Panc1 (cell line): ENCODE measurements around the gene RAB7B. TPM values are rescaled to one million over a fixed set of nuclear protein-coding genes. Genes with fewer than 3 reads are reported as not detected.

Source experiments
- ATAC-seq: fragments of 200-7000 bp; cut with Tn5 transposase; 2 replicates; pipeline ENCODE4 v1.9.1; 2020; ENCODE audit warnings: mild to moderate bottlenecking, moderate library complexity
- BruUV-seq: library from RNA; stranded (reverse); fragments of 400-500 nt; replicated peaks from 2 replicates; lab custom pipeline; 2021; lab: Mats Ljungman, UMichigan
- CTCF ChIA-PET: fragments of 300-600 bp; sonication (Branson Sonifier 250); formaldehyde crosslinking; loops from one replicate; lab custom pipeline; 2022; ENCODE audit warnings: antibody characterized with exemption; lab: Charles Lee
- POLR2A ChIA-PET: fragments of 300-600 bp; sonication (Branson Sonifier 250); formaldehyde crosslinking; loops from one replicate; lab custom pipeline; 2022; ENCODE audit warnings: antibody characterized with exemption; lab: Charles Lee
- DNase-seq: peaks from one replicate; pipeline ENCODE4 v3.0.0-alpha.2; 2010; ENCODE audit warnings: low read depth, low spot score
- H3K27ac ChIP-seq: 2 replicates; pipeline ENCODE4 v1.5.1; 2011; ENCODE audit warnings: mild to moderate bottlenecking, low read length, inconsistent platforms
- H3K27me3 ChIP-seq: fragments of 200-500 bp; sonication (Bioruptor generic); 2 replicates; pipeline ENCODE4 v1.6.0; 2014; ENCODE audit warnings: low read length, inconsistent platforms; ENCODE audit not compliant: control insufficient read depth, insufficient read depth
- H3K36me3 ChIP-seq: fragments of 200-500 bp; sonication (Bioruptor generic); 2 replicates; pipeline ENCODE4 v1.5.1; 2014; ENCODE audit warnings: inconsistent platforms, mild to moderate bottlenecking, low read length, moderate library complexity; ENCODE audit not compliant: control insufficient read depth, insufficient read depth
- H3K4me1 ChIP-seq: 2 replicates; pipeline ENCODE4 v1.5.1; 2011; ENCODE audit warnings: inconsistent platforms, mild to moderate bottlenecking, low read length, moderate library complexity; ENCODE audit not compliant: control insufficient read depth, insufficient read depth
- H3K4me3 ChIP-seq, 2 experiments: 2 replicates each; pipeline ENCODE4 v1.5.1; 2011 to 2012; ENCODE audit warnings: low read depth in 2 of 2, low read length in 2 of 2, mild to moderate bottlenecking in 2 of 2, inconsistent platforms in 1 of 2, moderate library complexity in 1 of 2
- H3K9me3 ChIP-seq: fragments of 200-500 bp; sonication (Bioruptor generic); 2 replicates; pipeline ENCODE4 v1.5.1; 2014; ENCODE audit warnings: low read depth, mild to moderate bottlenecking, inconsistent platforms, low read length, moderate library complexity; ENCODE audit not compliant: control insufficient read depth, insufficient read depth
- POLR2AphosphoS5 ChIP-seq: IDR thresholded peaks from 2 replicates; pipeline ENCODE4 v1.6.1; 2012; ENCODE audit warnings: mild to moderate bottlenecking, low read depth, low read length, moderate library complexity
- SIN3A ChIP-seq: IDR thresholded peaks from 2 replicates; pipeline ENCODE4 v1.6.1; 2012; ENCODE audit warnings: low read depth, mild to moderate bottlenecking, low read length, moderate library complexity, borderline replicate concordance; ENCODE audit not compliant: insufficient read depth
- TCF7L2 ChIP-seq: IDR thresholded peaks from 2 replicates; pipeline ENCODE4 v1.6.1; 2011; ENCODE audit warnings: mild to moderate bottlenecking, low read depth, low read length, inconsistent platforms
- in situ Hi-C: cut with HindIII; loops from 2 replicates; pipeline ENCODE4 v1.10.0; 2016; ENCODE audit warnings: low sequenced_read_pairs, low pct_unique_long_range_greater_than_20kb
- intact Hi-C: fragments of 100-400 bp; cut with micrococcal nuclease; formaldehyde crosslinking; loops from one replicate; pipeline ENCODE4 v1.10.0; 2022; ENCODE audit not compliant: unreplicated experiment
- total RNA-seq: library from RNA; stranded (reverse); gene quantifications from one replicate; pipeline ENCODE4 v1.2.1, GENCODE V29; 2021; ENCODE audit not compliant: unreplicated experiment
- TF ChIP-seq, protein P1 (sequence below): fragments of 450-650 bp; IDR thresholded peaks from 2 replicates; pipeline ENCODE4 v1.5.1; 2017; ENCODE audit warnings: mild to moderate bottlenecking
- TF ChIP-seq, protein P2 (sequence below), 2 experiments: IDR thresholded peaks; 2 replicates each; pipeline ENCODE4 v1.6.1; 2011 to 2012; ENCODE audit warnings: low read depth in 2 of 2, control low read depth in 1 of 2, low read length in 1 of 2, mild to moderate bottlenecking in 1 of 2, moderate library complexity in 1 of 2; ENCODE audit not compliant: insufficient read depth in 1 of 2

RAB7B gene
- total RNA-seq, 1 experiment from 2014 or later, result 0.05 TPM

DNA sequence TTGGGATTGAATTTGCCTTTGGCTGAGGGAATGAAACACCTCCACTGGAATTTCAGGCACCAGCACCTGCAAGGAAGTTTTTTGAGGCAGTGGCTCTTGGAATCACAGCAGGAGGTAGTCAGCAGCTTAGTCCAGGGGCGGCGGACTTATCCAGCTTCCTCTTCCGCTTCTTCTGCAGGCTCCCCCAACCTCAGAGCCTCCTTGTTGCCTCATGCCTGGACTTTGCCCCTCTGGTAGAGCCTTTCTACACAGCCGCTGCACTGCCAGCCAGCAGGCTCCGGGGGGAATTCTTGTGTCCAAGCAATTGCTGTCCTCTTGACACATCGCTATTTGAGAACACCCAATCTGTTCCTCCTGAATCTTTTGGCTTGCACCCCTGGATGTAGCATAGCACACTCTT lies 45.4 kb upstream of the RAB7B start:
- no peaks in the 10 kb centered on the region for H3K9me3 ChIP-seq
- TF ChIP-seq, protein P1, sequence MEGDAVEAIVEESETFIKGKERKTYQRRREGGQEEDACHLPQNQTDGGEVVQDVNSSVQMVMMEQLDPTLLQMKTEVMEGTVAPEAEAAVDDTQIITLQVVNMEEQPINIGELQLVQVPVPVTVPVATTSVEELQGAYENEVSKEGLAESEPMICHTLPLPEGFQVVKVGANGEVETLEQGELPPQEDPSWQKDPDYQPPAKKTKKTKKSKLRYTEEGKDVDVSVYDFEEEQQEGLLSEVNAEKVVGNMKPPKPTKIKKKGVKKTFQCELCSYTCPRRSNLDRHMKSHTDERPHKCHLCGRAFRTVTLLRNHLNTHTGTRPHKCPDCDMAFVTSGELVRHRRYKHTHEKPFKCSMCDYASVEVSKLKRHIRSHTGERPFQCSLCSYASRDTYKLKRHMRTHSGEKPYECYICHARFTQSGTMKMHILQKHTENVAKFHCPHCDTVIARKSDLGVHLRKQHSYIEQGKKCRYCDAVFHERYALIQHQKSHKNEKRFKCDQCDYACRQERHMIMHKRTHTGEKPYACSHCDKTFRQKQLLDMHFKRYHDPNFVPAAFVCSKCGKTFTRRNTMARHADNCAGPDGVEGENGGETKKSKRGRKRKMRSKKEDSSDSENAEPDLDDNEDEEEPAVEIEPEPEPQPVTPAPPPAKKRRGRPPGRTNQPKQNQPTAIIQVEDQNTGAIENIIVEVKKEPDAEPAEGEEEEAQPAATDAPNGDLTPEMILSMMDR, result no peak
- TF ChIP-seq, protein P2, sequence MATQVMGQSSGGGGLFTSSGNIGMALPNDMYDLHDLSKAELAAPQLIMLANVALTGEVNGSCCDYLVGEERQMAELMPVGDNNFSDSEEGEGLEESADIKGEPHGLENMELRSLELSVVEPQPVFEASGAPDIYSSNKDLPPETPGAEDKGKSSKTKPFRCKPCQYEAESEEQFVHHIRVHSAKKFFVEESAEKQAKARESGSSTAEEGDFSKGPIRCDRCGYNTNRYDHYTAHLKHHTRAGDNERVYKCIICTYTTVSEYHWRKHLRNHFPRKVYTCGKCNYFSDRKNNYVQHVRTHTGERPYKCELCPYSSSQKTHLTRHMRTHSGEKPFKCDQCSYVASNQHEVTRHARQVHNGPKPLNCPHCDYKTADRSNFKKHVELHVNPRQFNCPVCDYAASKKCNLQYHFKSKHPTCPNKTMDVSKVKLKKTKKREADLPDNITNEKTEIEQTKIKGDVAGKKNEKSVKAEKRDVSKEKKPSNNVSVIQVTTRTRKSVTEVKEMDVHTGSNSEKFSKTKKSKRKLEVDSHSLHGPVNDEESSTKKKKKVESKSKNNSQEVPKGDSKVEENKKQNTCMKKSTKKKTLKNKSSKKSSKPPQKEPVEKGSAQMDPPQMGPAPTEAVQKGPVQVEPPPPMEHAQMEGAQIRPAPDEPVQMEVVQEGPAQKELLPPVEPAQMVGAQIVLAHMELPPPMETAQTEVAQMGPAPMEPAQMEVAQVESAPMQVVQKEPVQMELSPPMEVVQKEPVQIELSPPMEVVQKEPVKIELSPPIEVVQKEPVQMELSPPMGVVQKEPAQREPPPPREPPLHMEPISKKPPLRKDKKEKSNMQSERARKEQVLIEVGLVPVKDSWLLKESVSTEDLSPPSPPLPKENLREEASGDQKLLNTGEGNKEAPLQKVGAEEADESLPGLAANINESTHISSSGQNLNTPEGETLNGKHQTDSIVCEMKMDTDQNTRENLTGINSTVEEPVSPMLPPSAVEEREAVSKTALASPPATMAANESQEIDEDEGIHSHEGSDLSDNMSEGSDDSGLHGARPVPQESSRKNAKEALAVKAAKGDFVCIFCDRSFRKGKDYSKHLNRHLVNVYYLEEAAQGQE (IDR thresholded peaks at IDR 0.05; ENCODE audit: insufficient read depth in 1 of 2, low read depth in 2 of 2, low read length in 1 of 2), result no peak
- TF ChIP-seq POLR2AphosphoS5 (no peak), TCF7L2 (no peak), SIN3A (no peak)
- CTCF ChIA-PET, result no interaction called here
- H3K4me1 ChIP-seq, result no peaks in the 10 kb centered on the region
- H3K27ac ChIP-seq, result no peak overlapping the region
- in situ Hi-C loops, result no loop called here
- no peaks in the 10 kb centered on the region for H3K36me3 ChIP-seq
- POLR2A ChIA-PET, result no interaction called here
- H3K27me3 ChIP-seq, result peaks cover 2% of the 10 kb centered on the region; the same call in 1 of the 2 replicates
- BruUV-seq, result no TSS peak
- no peak for ATAC-seq
- no peak overlapping the region for H3K4me3 ChIP-seq
- no peak for DNase-seq
- intact Hi-C loops, result no loop called here

DNA sequence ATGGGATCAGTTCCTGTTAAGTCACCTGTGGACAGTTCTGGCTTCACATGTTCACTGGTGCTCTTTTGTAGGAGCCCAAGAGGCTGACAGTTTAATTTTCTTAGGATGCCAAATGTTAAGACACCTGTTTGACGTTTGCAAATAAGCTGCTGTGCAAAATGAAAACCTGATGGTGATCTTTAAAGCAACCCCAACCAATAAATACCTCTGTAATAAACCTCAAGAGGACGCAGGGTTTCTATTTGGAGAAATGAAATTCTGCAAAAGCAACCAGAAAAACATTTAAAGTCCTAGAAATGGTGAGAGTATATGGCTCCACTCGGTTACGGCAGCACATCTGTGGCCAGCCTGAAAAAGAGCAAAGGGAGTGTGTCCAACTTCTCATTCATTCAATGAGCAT lies 44.1 kb upstream of the RAB7B start:
- ATAC-seq (no peak), DNase-seq (no peak)
- no peak overlapping the region for H3K4me3 ChIP-seq
- ChIA-PET CTCF (interaction anchor here (0.7 kb wide), 1 partner anchor 29 kb away, joined by 6 read pairs; no protein-coding TSS in a partner anchor), POLR2A (no interaction called here)
- no TSS peak for BruUV-seq
- H3K27ac ChIP-seq, result no peak overlapping the region
- peaks cover 2% of the 10 kb centered on the region; the same call in 1 of the 2 replicates for H3K27me3 ChIP-seq
- H3K9me3 ChIP-seq, result no peaks in the 10 kb centered on the region
- no peak for TF ChIP-seq TCF7L2
- in situ Hi-C loops, result no loop called here
- no peaks in the 10 kb centered on the region for H3K36me3 ChIP-seq
- intact Hi-C loops, result loop anchor here (1.0 kb wide), 1 partner anchor 12 kb away; no protein-coding TSS in a partner anchor
- no peaks in the 10 kb centered on the region for H3K4me1 ChIP-seq

DNA sequence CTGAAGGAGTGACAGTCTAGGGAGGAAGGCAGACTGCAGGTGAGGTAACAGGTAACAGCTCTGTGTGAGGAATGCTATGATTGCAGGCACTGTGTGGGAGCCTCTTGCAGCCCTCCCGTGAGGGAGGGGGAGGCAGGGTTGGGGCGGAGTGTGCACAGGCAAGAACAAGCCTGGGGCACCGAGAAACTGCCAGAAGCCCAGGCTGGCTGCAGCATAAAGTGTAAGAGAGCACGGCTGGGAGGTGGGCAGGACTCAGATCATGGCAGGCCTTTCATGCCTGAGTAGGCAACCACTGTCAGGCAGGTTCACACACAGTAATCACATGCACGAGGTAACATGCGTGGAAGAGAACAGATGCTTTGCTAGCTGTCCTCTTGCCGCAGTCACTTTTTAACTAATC lies 38.4 kb upstream of the RAB7B start:
- H3K9me3 ChIP-seq, result no peaks in the 10 kb centered on the region
- H3K4me1 ChIP-seq, result no peaks in the 10 kb centered on the region
- CTCF ChIA-PET, result no interaction called here
- H3K27ac ChIP-seq, result no peak overlapping the region
- no peaks in the 10 kb centered on the region for H3K36me3 ChIP-seq
- H3K27me3 ChIP-seq, result peaks cover 18% of the 10 kb centered on the region
- intact Hi-C loops, result no loop called here
- ATAC-seq, result peak; percentile 66
- POLR2A ChIA-PET, result no interaction called here
- in situ Hi-C loops, result no loop called here
- no peak overlapping the region for H3K4me3 ChIP-seq
- BruUV-seq, result no TSS peak
- no peak for TF ChIP-seq SIN3A
- TF ChIP-seq, protein P2 (IDR thresholded peaks at IDR 0.05; ENCODE audit: insufficient read depth in 1 of 2, low read depth in 2 of 2, low read length in 1 of 2), result no peak
- no peak for TF ChIP-seq TCF7L2
- no peak for TF ChIP-seq POLR2AphosphoS5
- TF ChIP-seq, protein P1, result no peak
- no peak for DNase-seq
